ENCODE data around the gene QSOX1. TPM values are rescaled to one million over a fixed set of nuclear protein-coding genes. Genes with fewer than 3 reads are reported as not detected.

The QSOX1 gene
- total RNA-seq, 4 donors from 2014 or later: 109 to 124 (median 119) TPM

GRCh38 chr1:180208264-180208663, 53.6 kb downstream of the QSOX1 start:
- no peak for TF ChIP-seq CTCF (IDR thresholded peaks at IDR 0.05)
- TF ChIP-seq POLR2AphosphoS5 (IDR thresholded peaks at IDR 0.05): no peak
- no peak for TF ChIP-seq POLR2A (IDR thresholded peaks at IDR 0.05)
- no peak for TF ChIP-seq EP300 (IDR thresholded peaks at IDR 0.05; ENCODE audit: low read depth)
- in situ Hi-C loops (cut with MboI; ENCODE audit: low pct_ligation_motif_present in 1 of 4, low pct_unique_long_range_greater_than_20kb in 1 of 4, low sequenced_read_pairs in 3 of 4) (no loop called here), intact Hi-C loops (cut with DNase I; ENCODE audit: low total_unique reads) (no loop called here)
- no peak for DNase-seq
- 69 to 85% methylated on average over 3 to 4 of the region's 4 CpGs for WGBS, 2 donors (ENCODE audit: low coverage in 1 of 2)
- Histone ChIP-seq H3K27me3 (no peaks in the 10 kb centered on the region), H3K36me3 (no peaks in the 10 kb centered on the region), H3K9me3 (no peaks in the 10 kb centered on the region), H3K4me3 (no peak overlapping the region), H3K27ac (no peak overlapping the region), H3K4me1 (no peaks in the 10 kb centered on the region)

GRCh38 chr1:180210008-180210620, 55.4 kb downstream of the QSOX1 start:
- in situ Hi-C loops (cut with MboI; ENCODE audit: low pct_ligation_motif_present in 1 of 4, low pct_unique_long_range_greater_than_20kb in 1 of 4, low sequenced_read_pairs in 3 of 4) (no loop called here), intact Hi-C loops (cut with DNase I; ENCODE audit: low total_unique reads) (no loop called here)
- no peaks in the 10 kb centered on the region for H3K9me3 ChIP-seq
- no peak overlapping the region for H3K4me3 ChIP-seq
- H3K36me3 ChIP-seq: no peaks in the 10 kb centered on the region
- TF ChIP-seq POLR2A (IDR thresholded peaks at IDR 0.05): no peak
- TF ChIP-seq POLR2AphosphoS5 (IDR thresholded peaks at IDR 0.05): no peak
- TF ChIP-seq EP300 (IDR thresholded peaks at IDR 0.05; ENCODE audit: low read depth): no peak
- no peak for TF ChIP-seq CTCF (IDR thresholded peaks at IDR 0.05)
- no peak overlapping the region for H3K27ac ChIP-seq
- H3K27me3 ChIP-seq: no peaks in the 10 kb centered on the region
- no peak for DNase-seq
- no peaks in the 10 kb centered on the region for H3K4me1 ChIP-seq
- whole genome bisulfite sequencing, 2 donors (ENCODE audit: low coverage in 1 of 2): 83 to 87% methylated on average over 1 to 4 of the region's 4 CpGs

GRCh38 chr1:180211156-180211859, 56.6 kb downstream of the QSOX1 start:
- no peak overlapping the region for H3K4me3 ChIP-seq
- no peaks in the 10 kb centered on the region for H3K27me3 ChIP-seq
- H3K36me3 ChIP-seq: no peaks in the 10 kb centered on the region
- in situ Hi-C loops (cut with MboI; ENCODE audit: low pct_ligation_motif_present in 1 of 4, low pct_unique_long_range_greater_than_20kb in 1 of 4, low sequenced_read_pairs in 3 of 4) (no loop called here), intact Hi-C loops (cut with DNase I; ENCODE audit: low total_unique reads) (no loop called here)
- no peak overlapping the region for H3K27ac ChIP-seq
- WGBS, 2 donors (ENCODE audit: low coverage in 1 of 2): 84 to 91% methylated on average over 3 to 12 of the region's 12 CpGs
- DNase-seq: no peak
- H3K4me1 ChIP-seq: no peaks in the 10 kb centered on the region
- TF ChIP-seq EP300 (IDR thresholded peaks at IDR 0.05; ENCODE audit: low read depth) (no peak), POLR2AphosphoS5 (IDR thresholded peaks at IDR 0.05) (no peak), POLR2A (IDR thresholded peaks at IDR 0.05) (no peak), CTCF (IDR thresholded peaks at IDR 0.05) (no peak)
- H3K9me3 ChIP-seq: no peaks in the 10 kb centered on the region

- Histone ChIP-seq H3K27ac (no peak overlapping the region), H3K36me3 (no peaks in the 10 kb centered on the region), H3K4me3 (no peak overlapping the region), H3K4me1 (no peaks in the 10 kb centered on the region), H3K27me3 (no peaks in the 10 kb centered on the region), H3K9me3 (no peaks in the 10 kb centered on the region)
- in situ Hi-C loops (cut with MboI; ENCODE audit: low pct_ligation_motif_present in 1 of 4, low pct_unique_long_range_greater_than_20kb in 1 of 4, low sequenced_read_pairs in 3 of 4): no loop called here
- TF ChIP-seq EP300 (IDR thresholded peaks at IDR 0.05; ENCODE audit: low read depth) (no peak), CTCF (IDR thresholded peaks at IDR 0.05) (no peak), POLR2A (IDR thresholded peaks at IDR 0.05) (no peak), POLR2AphosphoS5 (IDR thresholded peaks at IDR 0.05) (no peak)
- intact Hi-C loops (cut with DNase I; ENCODE audit: low total_unique reads): no loop called here
- WGBS, 2 donors (ENCODE audit: low coverage in 1 of 2): 77 to 79% methylated on average over 7 to 8 of the region's 8 CpGs
- DNase-seq: no peak
Measured at GRCh38 chr1:180211860-180212229, 57.2 kb downstream of the QSOX1 start.

All from transverse colon (tissue), 4 donors.